Endothelial cell of umbilical vein (primary cell): ENCODE data around the gene MRPS12. TPM values are rescaled to one million over a fixed set of nuclear protein-coding genes. Genes with fewer than 3 reads are reported as not detected.

Experiments
- BruUV-seq: library from RNA; stranded (reverse); fragments of 400-500 nt; replicated peaks from 2 replicates; lab custom pipeline; 2021; lab: Mats Ljungman, UMichigan
- CTCF ChIA-PET: fragments of 300-600, 350-600 bp; sonication (Branson Sonifier 250); formaldehyde crosslinking; loops from one replicate; lab custom pipeline; 2021; ENCODE audit warnings: antibody characterized with exemption, inconsistent platforms; lab: Charles Lee
- POLR2A ChIA-PET: fragments of 300-600, 350-600 bp; sonication (Branson Sonifier 250); formaldehyde crosslinking; loops from one replicate; lab custom pipeline; 2021; ENCODE audit warnings: antibody characterized with exemption, inconsistent platforms; lab: Charles Lee
- DNase-seq: peaks from one replicate; pipeline ENCODE4 v3.0.0-alpha.2; 2011; ENCODE audit warnings: low read depth, low spot score
- FAIRE-seq: peaks from 2 replicates; lab custom pipeline; 2011; peaks lifted over from hg19 to GRCh38; lab: Jason Lieb, UNC
- H2AFZ ChIP-seq: 2 replicates; pipeline ENCODE4 v1.6.0; 2012; ENCODE audit warnings: low read depth, low read length, control low read depth, inconsistent platforms
- H3K27ac ChIP-seq: 2 replicates; pipeline ENCODE4 v1.5.1; 2011; ENCODE audit warnings: low read depth, mild to moderate bottlenecking, control low read depth, low read length, moderate library complexity; ENCODE audit not compliant: insufficient read depth
- H3K27me3 ChIP-seq, 2 experiments: 2 replicates each; pipeline versions ENCODE4 v1.6.0 to v1.6.1; 2011; ENCODE audit warnings: low read length in 2 of 2, mixed read lengths in 1 of 2; ENCODE audit not compliant: control insufficient read depth in 2 of 2, insufficient read depth in 2 of 2
- H3K36me3 ChIP-seq, 2 experiments: 2 replicates in 1 of 2; 3 replicates in 1 of 2; pipeline ENCODE4 v1.5.1; 2011; ENCODE audit warnings: low read length in 2 of 2, mild to moderate bottlenecking in 1 of 2, moderate library complexity in 1 of 2; ENCODE audit not compliant: control insufficient read depth in 2 of 2, insufficient read depth in 2 of 2; ENCODE audit errors: extremely low read depth in 1 of 2
- H3K4me1 ChIP-seq: 3 replicates; pipeline ENCODE4 v1.5.1; 2011; ENCODE audit warnings: mild to moderate bottlenecking, low read length; ENCODE audit not compliant: control insufficient read depth, insufficient read depth; ENCODE audit errors: extremely low read depth
- H3K4me2 ChIP-seq: 2 replicates; pipeline ENCODE4 v1.6.1; 2011; ENCODE audit warnings: low read length, control low read depth, mixed read lengths; ENCODE audit not compliant: insufficient read depth
- H3K4me3 ChIP-seq, 3 experiments: fragments of 200-600 bp in 1 of 3; sonication (generic), shearing (Covaris generic) in 1 of 3; replicated peaks in 1 of 3; 2 replicates each; pipeline ENCODE4 v1.5.1; 2011 to 2016; ENCODE audit warnings: control low read depth in 3 of 3, low read length in 3 of 3, mild to moderate bottlenecking in 2 of 3, inconsistent platforms in 1 of 3, low read depth in 1 of 3, moderate library complexity in 1 of 3; ENCODE audit not compliant: insufficient read depth in 1 of 3
- H3K79me2 ChIP-seq: 2 replicates; pipeline ENCODE4 v1.6.0; 2012; ENCODE audit warnings: low read length, inconsistent platforms; ENCODE audit not compliant: control insufficient read depth, insufficient read depth
- H3K9ac ChIP-seq: replicated peaks from 2 replicates; pipeline ENCODE3; 2011; ENCODE audit warnings: low read length, control low read depth; ENCODE audit not compliant: insufficient read depth; ENCODE audit errors: extremely low read depth
- H3K9me1 ChIP-seq: replicated peaks from 3 replicates; pipeline ENCODE4 v1.6.0; 2011; ENCODE audit warnings: mild to moderate bottlenecking, low read length; ENCODE audit not compliant: control insufficient read depth, insufficient read depth; ENCODE audit errors: extremely low read depth
- H3K9me3 ChIP-seq: replicated peaks from 2 replicates; pipeline ENCODE4 v1.5.1; 2012; ENCODE audit warnings: low read length, inconsistent platforms; ENCODE audit not compliant: control insufficient read depth, insufficient read depth
- H4K20me1 ChIP-seq: replicated peaks from 2 replicates; pipeline ENCODE3; 2011; ENCODE audit warnings: mild to moderate bottlenecking, low read length; ENCODE audit not compliant: control insufficient read depth, insufficient read depth; ENCODE audit errors: extremely low read depth
- EZH2 ChIP-seq: IDR thresholded peaks from 2 replicates; pipeline ENCODE4 v1.6.1; 2012; ENCODE audit warnings: borderline replicate concordance, low read depth, mild to moderate bottlenecking, moderate library complexity, low read length, inconsistent platforms; ENCODE audit not compliant: severe bottlenecking
- FOS ChIP-seq: IDR thresholded peaks from 2 replicates; pipeline ENCODE4 v1.6.1; 2011; ENCODE audit warnings: mild to moderate bottlenecking, low read length, moderate library complexity, borderline replicate concordance; ENCODE audit not compliant: insufficient read depth
- GATA2 ChIP-seq: IDR thresholded peaks from 2 replicates; pipeline ENCODE4 v1.7.0; 2011; ENCODE audit warnings: low read depth, mild to moderate bottlenecking, moderate library complexity, mixed read lengths, low read length; ENCODE audit not compliant: insufficient read length, insufficient read depth
- JUN ChIP-seq: IDR thresholded peaks from 2 replicates; pipeline ENCODE4 v1.6.1; 2011; ENCODE audit warnings: borderline replicate concordance, low read depth; ENCODE audit not compliant: insufficient read length, insufficient read depth
- MYC ChIP-seq: IDR thresholded peaks from one replicate; pipeline ENCODE4 v1.6.1; 2011; ENCODE audit warnings: mild to moderate bottlenecking, low read depth, low read length
- POLR2A ChIP-seq: IDR thresholded peaks from 2 replicates; pipeline ENCODE4 v1.6.1; 2012; ENCODE audit warnings: low read depth, mild to moderate bottlenecking, control low read depth, low read length
- POLR2AphosphoS5 ChIP-seq: IDR thresholded peaks from 2 replicates; pipeline ENCODE4 v1.6.1; 2012; ENCODE audit warnings: low read depth, mild to moderate bottlenecking, control low read depth, low read length, moderate library complexity; ENCODE audit not compliant: insufficient read depth
- dilution Hi-C: fragments of 300-500 bp; cut with MboI; formaldehyde crosslinking; loops from one replicate; pipeline ENCODE4 v1.15.0; 2019; ENCODE audit warnings: low sequenced_read_pairs; ENCODE audit not compliant: extremely low pct_ligation_motif_present
- intact Hi-C: fragments of 100-400 bp; cut with micrococcal nuclease; formaldehyde crosslinking; loops from one replicate; pipeline ENCODE4 v1.10.0; 2022
- polyA plus RNA-seq, 4 experiments: library from polyadenylated mRNA; depleted of rRNA in 3 of 4; stranded (reverse) in 3 of 4; unstranded in 1 of 4; fragments of >200 nt; gene quantifications; 2 replicates each; pipeline versions ENCODE4 v1.2.1 to v1.2.3, GENCODE V29; 2011 to 2012; ENCODE audit warnings: missing spikeins in 1 of 4
- total RNA-seq: library from RNA; stranded (reverse); gene quantifications from 2 replicates; pipeline ENCODE4 v1.2.3, GENCODE V29; 2021
- TF ChIP-seq, protein P1 (sequence below), 2 donors: IDR thresholded peaks; 1 replicate in 1 of 2; 2 replicates in 1 of 2; pipeline ENCODE4 v1.5.1; 2011; ENCODE audit warnings: low read length in 2 of 2, mild to moderate bottlenecking in 2 of 2, moderate library complexity in 2 of 2, control low read depth in 1 of 2, inconsistent platforms in 1 of 2, low read depth in 1 of 2; ENCODE audit not compliant: insufficient read depth in 1 of 2; ENCODE audit errors: extremely low read depth in 1 of 2
- TF ChIP-seq, protein P2 (sequence below): IDR thresholded peaks from 2 replicates; pipeline ENCODE4 v1.6.1; 2011; ENCODE audit not compliant: insufficient read depth, insufficient read length

Gene MRPS12
- total and polyA plus RNA-seq, 2 donors (not counting 3 experiments of a cell fraction or from before 2014, with no cell fraction given), result 49.3 to 86.3 TPM

DNA sequence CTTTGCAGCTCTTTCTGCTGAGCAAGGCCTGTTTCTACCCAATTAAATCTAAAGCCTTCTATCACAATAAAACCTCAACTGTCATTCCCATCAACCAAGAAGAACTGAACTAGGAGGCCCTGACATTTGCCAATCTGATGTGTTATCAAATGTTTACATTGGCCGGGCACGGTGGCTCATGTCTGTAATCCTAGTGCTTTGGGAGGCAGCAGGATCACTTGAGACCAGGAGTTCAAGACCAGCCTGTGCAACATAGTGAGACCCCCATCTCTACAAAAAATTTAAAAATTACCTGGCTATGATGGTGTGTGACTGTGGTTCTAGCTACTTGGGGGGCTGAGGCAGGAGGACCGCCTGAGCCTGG is 47.6 kb downstream of the MRPS12 start:
- BruUV-seq, result no TSS peak
- no peak for DNase-seq
- H4K20me1 ChIP-seq, result no peaks in the 10 kb centered on the region
- peak overlapping the region; percentile 34 for H2AFZ ChIP-seq
- CTCF ChIA-PET, result interaction anchor here (1.0 to 4.5 kb wide), 4 partner anchors 11 to 16 kb away, joined by 3 to 39 read pairs (median 6); no protein-coding TSS in a partner anchor
- H3K27ac ChIP-seq, result no peak overlapping the region
- no peaks in the 10 kb centered on the region for H3K9me1 ChIP-seq
- H3K4me3 ChIP-seq, result no peak overlapping the region
- peaks cover 14% of the 10 kb centered on the region for H3K4me1 ChIP-seq
- H3K4me2 ChIP-seq, result no peak overlapping the region
- H3K27me3 ChIP-seq, result no peaks in the 10 kb centered on the region
- H3K9ac ChIP-seq, result no peak overlapping the region
- intact Hi-C loops (no loop called here), dilution Hi-C loops (no loop called here)
- H3K9me3 ChIP-seq, result no peaks in the 10 kb centered on the region
- POLR2A ChIA-PET, result no interaction called here
- FAIRE-seq, result no peak
- TF ChIP-seq, protein P1, sequence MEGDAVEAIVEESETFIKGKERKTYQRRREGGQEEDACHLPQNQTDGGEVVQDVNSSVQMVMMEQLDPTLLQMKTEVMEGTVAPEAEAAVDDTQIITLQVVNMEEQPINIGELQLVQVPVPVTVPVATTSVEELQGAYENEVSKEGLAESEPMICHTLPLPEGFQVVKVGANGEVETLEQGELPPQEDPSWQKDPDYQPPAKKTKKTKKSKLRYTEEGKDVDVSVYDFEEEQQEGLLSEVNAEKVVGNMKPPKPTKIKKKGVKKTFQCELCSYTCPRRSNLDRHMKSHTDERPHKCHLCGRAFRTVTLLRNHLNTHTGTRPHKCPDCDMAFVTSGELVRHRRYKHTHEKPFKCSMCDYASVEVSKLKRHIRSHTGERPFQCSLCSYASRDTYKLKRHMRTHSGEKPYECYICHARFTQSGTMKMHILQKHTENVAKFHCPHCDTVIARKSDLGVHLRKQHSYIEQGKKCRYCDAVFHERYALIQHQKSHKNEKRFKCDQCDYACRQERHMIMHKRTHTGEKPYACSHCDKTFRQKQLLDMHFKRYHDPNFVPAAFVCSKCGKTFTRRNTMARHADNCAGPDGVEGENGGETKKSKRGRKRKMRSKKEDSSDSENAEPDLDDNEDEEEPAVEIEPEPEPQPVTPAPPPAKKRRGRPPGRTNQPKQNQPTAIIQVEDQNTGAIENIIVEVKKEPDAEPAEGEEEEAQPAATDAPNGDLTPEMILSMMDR (IDR thresholded peaks at IDR 0.05; ENCODE audit: extremely low read depth in 1 of 2, insufficient read depth in 1 of 2, low read depth in 1 of 2, low read length in 2 of 2), result no peak
- TF ChIP-seq JUN (no peak), MYC (no peak), FOS (no peak), GATA2 (no peak), POLR2A (no peak), EZH2 (no peak), POLR2AphosphoS5 (no peak)
- TF ChIP-seq, protein P2, sequence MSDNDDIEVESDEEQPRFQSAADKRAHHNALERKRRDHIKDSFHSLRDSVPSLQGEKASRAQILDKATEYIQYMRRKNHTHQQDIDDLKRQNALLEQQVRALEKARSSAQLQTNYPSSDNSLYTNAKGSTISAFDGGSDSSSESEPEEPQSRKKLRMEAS, result no peak
- peaks cover 5% of the 10 kb centered on the region for H3K79me2 ChIP-seq
- no peaks in the 10 kb centered on the region for H3K36me3 ChIP-seq
